Measurements from ENCODE around the gene FIGN.

DNA sequence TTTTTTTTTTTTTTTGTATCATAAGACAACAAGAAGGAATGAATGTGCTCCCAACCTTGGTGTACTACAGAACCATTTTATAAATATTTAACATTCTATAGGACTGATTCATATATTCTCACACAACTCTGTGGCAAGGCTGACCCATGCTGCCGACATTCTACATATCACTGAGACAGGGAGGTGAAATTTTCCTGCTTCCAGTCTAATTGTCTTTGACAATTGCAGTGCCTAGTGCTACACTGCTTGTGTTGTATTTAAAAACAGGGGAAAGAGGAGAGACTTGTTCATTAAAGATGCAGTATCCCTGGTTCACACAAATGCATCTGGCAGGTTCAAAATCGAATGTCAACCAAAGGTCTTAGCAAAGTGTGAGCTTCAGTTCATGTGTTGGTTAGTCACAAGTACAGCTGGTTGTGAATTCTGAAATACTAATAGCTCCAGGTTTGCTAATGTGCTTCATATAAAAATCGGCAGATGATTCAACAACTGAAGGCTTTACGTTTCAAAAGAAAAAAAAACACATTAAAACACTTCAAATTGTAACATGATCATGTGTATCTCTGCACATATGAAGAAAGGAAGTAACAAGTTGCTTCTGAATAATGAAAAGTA is 130.8 kb downstream of the FIGN start:
- TF ChIP-seq, protein P1, sequence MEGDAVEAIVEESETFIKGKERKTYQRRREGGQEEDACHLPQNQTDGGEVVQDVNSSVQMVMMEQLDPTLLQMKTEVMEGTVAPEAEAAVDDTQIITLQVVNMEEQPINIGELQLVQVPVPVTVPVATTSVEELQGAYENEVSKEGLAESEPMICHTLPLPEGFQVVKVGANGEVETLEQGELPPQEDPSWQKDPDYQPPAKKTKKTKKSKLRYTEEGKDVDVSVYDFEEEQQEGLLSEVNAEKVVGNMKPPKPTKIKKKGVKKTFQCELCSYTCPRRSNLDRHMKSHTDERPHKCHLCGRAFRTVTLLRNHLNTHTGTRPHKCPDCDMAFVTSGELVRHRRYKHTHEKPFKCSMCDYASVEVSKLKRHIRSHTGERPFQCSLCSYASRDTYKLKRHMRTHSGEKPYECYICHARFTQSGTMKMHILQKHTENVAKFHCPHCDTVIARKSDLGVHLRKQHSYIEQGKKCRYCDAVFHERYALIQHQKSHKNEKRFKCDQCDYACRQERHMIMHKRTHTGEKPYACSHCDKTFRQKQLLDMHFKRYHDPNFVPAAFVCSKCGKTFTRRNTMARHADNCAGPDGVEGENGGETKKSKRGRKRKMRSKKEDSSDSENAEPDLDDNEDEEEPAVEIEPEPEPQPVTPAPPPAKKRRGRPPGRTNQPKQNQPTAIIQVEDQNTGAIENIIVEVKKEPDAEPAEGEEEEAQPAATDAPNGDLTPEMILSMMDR (IDR thresholded peaks at IDR 0.05; ENCODE audit: low read length) = no peak
- no peak for TF ChIP-seq EZH2 (IDR thresholded peaks at IDR 0.05; ENCODE audit: borderline replicate concordance, low read length)
